OCI-M2 (cell line): ENCODE results near the gene CPNE4.
"Not testable (repeated sequence)": the region's sequence is repeated elsewhere in the genome, so short reads cannot be mapped to it uniquely, and the experiment has no call there.

Experiments used
- DNase-seq: peaks from one replicate; lab custom pipeline; 2025; ENCODE audit not compliant: unreplicated experiment; lab: John Stamatoyannopoulos, UW

Gene CPNE4

DNA sequence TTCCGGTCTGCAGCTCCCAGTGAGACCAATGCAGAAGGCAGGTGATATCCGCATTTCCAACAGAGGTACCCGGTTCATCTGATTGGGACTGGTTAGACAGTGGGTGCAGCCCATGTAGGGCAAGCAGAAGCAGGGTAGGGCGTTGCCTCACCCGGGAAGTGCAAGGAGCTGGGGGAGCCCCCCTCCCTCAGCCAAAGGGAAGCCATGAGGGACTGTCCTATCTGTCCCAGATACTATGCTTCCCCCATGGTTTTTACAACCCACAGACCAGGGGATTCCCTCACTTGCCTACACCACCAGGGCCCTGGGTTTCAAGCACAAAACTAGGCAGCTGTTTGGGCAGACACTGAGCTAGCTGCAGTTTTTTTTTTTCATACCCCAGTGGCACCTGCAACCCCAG is 71.8 kb downstream of the CPNE4 start:
- DNase-seq = no peak

DNA sequence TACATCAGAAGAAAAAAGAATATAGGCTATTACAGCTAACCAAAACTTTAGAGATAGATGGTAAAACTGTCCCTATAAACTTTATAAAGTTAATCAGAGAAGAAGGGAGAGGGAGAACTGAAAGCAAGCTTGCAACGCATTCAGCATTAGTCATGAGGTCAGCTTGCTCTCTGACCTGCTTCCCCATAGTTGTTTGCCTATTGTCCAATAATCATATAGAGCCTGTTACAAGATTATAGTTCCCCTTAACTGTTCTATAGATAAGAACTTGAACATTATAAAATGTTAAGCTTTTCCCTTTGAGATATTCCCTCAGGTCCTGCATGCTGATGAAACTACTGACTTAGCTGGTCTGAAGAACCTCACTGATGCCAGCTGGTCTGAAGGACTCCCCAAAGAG is 74.5 kb downstream of the CPNE4 start:
- DNase-seq = no peak

DNA sequence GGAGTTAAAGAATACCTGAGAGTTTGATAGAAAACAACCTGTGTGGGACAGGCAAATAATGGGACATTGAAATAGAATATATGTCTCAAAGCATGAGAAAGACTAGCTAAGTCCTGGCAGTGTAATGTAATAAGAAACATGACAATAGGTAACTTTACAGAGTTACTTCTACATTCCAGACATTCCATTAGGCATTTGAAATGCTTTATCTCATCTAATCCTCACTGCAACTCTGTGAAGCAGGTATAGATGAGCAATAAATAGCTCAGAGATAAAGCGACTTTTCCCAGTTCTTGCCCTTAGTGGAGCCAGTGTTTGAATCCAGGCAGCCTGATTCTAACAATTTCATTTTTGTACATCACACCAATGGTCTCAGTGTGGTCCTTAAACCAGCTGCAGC is 76.8 kb downstream of the CPNE4 start:
- no peak for DNase-seq

- DNase-seq = no peak
These were observed 77.3 kb downstream of the CPNE4 start for GRCh38 chr3:131957511-131957910.

- DNase-seq = no peak
These were observed 86.0 kb downstream of the CPNE4 start for GRCh38 chr3:131948806-131949205.

DNA sequence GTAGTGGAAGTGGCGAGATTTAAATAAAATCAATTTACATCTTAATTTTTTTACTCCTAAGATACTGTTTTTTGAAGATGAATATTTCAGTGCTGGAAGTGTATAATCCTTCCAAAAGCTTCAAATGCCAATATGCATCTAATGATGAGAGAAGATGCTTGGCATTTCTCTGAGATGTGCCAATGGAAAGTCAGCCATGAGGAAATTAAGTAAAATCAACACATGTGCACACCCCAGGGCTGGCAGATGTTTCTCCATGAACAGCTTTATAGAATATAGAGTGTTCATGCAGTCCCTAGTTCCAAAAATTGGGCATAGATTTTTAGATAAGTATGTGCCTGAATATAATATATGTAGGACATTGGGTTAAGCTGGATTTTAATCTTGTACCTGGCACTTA is 90.1 kb downstream of the CPNE4 start:
- no peak for DNase-seq

DNA sequence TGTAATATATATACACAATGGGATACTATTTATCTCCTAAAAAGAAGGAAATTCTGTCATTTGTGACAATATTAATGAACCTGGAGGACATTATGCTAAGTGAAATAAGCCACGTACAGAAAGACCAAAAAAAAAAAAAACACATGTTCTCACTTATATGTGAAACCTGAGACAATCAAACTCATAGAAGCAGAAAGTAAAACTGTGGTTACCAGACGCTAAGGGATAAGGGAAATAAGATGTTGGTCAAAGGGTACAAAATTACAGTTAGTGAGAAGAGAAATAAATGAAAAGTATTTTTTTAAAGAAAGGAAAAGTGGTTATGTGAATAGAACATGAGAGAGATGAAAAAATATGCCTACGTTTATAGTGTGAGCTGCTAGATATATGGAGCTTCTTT is 101.1 kb downstream of the CPNE4 start:
- DNase-seq = no peak

- DNase-seq = no peak
These were observed 106.2 kb downstream of the CPNE4 start for GRCh38 chr3:131928593-131928992.

- no peak for DNase-seq
These were observed 109.2 kb downstream of the CPNE4 start for GRCh38 chr3:131925571-131925970.

GRCh38 chr3:131922356-131922755 is 112.5 kb downstream of the CPNE4 start:
- no peak for DNase-seq

- DNase-seq = no peak
These were observed 117.8 kb downstream of the CPNE4 start for GRCh38 chr3:131917006-131917405.

DNA sequence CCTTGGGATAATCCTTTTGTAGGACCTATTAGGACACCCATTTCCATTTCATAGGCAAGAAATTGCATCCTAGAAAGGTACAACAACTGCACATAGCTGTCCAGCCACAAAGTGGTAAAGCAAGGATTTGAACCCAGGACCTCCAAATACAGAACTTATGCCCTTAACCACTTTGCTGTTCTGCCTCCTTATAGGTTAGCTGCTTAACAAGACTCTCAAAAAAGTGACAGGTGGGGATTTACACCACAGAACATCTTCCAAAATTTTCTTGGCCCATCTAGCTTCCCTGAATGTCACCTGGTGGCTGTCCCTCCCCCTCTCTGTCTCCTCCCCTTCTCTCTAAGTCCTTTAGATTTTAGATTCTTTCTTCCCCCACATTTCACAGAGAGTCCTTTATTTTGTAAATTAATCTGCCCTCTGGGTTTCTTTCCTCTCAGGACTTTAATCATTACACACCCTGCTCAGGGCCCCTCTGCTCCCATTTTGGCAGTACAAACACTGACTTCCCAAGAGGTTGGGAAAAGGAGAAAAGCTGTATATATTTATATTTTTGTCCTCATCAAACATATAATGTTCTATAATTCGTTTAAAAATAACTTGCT is 120.6 kb downstream of the CPNE4 start:
- no peak for DNase-seq

DNA sequence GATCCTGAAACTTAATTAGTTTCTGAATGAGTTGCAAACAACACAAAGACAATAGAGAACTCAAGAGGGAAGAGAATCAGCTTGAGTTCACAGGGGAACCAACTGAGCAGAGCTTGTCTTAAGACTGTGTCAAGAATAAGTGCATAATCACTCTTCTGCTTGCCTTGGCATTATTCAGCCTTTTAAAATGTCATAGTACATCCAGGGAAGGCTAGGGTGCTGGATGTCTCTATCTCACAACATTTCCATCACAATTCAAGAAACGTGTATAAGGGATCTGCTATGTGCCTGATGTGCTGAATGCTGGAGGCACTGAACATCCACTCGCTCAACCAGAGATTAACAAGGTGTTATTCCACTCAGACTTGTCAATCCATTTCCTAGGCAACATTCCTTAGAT is 122.6 kb downstream of the CPNE4 start:
- no peak for DNase-seq

DNA sequence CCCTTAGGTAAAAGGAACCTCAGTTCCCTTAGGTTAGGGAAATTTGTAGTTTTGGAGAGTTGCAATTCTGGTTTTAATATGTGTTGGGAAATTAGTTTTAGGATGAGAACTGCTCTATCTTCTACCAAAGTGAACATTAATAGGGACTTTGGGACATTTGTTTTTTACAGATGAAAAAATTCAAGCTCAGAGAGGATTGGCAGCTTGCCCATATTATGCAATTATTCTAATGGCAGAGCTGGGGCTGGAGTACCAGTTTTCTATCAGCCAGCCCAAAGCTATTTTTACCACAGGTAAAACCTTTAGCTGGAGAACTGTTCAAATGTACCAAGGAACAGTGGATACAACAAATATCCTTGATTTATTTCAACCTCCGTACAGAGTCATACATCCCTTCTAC is 127.0 kb downstream of the CPNE4 start:
- no peak for DNase-seq

- DNase-seq = no peak
These were observed 130.8 kb downstream of the CPNE4 start for GRCh38 chr3:131903988-131904415.

DNA sequence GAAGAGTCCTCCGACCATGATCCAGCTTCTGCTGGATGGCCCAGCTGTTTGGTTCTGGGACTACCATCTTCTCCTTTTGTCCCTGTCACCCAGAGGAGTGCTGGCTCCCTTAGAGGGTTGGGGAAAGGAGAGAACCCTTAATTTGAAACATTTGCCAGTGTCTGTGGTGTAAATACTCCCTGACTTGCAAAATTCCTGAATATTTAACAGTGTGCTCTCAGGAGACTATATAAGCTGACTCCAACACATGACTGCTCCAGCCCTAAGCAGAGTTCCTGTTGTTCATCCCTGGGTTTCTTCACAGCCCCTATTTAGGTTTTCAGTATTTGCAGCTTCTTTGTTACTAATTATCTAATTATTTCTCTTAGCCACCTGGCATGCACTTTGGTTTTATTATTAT is 133.1 kb downstream of the CPNE4 start:
- no peak for DNase-seq

DNA sequence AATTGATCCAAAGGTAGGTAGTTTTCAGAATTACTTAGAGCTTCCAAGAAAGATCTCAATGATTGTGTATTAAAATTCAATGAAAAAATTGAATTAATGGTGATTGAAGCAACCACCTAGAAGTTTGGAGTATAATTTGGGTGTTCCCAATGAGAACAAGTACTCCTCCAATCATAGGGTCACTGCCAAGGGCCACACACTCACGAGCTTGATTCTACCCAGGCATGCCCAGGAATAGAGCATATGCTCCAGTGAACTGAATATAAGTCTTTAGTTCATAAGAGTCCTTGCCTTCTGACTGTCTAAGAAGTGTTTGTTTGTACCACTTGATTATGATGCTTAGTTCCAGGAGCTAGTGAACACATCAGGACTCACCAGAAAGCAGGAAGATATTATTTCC is 133.9 kb downstream of the CPNE4 start:
- no peak for DNase-seq

GRCh38 chr3:131899021-131899420 is 135.8 kb downstream of the CPNE4 start:
- DNase-seq = no peak

GRCh38 chr3:131898346-131898745 is 136.5 kb downstream of the CPNE4 start:
- DNase-seq = no peak

DNA sequence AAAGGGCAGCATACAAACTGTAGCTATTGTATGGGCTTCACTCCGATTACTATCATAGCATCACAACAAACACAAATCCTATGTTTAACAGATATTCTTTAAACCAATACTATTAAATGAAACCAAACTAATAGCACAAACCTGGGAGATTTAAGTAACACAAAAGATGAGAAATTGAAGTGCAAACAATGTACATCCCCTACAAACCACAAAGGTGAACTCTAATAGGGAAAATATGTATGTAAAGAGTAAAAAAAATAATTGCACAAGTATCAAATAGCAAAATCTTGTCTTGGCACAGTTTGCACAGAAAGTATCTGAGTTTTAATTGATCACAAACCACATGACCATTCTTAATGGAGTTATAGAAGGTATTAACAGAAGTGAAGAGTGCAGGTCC is 138.5 kb downstream of the CPNE4 start:
- DNase-seq = no peak

GRCh38 chr3:131895766-131896165 is 139.0 kb downstream of the CPNE4 start:
- no peak for DNase-seq

DNA sequence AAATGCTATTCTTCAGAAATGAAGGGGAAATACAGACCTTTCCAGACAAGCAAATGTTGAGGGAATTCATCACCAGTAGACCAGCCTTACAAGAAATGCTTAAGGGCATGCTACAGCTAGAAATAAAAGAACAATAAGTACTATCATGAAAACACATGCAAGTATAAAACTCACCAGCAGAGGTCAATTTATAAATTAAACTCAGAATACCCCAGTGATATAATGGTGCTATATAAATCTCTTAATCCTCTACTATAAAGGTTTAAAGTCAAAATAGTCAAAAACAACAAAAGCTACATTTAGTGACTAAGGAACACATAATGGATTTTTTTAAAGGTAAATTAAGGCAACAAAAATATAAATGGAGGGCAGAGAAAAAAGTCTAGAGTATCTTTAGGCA is 142.5 kb downstream of the CPNE4 start:
- no peak for DNase-seq

DNA sequence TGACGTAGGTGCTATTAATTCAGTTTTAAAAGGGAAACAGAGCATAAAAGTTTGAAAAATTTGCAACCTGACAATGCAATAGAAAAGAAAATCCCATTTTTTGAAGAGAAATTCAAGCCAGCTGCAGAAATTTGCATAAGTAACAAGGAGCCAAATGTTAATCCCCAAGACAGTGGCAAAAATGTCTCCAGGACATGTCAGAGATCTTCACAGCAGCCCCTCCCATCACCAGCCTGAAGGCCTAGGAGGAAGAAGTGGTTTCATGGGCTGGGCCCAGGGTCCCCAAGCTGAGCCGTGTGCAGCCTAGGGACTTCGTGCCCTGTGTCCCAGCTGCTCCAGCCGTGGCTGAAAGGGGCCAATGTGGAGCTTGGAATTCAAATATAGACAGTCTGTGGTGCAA is 148.9 kb downstream of the CPNE4 start:
- DNase-seq = not testable (repeated sequence)
